Small intestine (tissue), 7 donors: ENCODE results near the gene FBLN1. TPM values are rescaled to one million over a fixed set of nuclear protein-coding genes. Genes with fewer than 3 reads are reported as not detected.
A peak's percentile ranks its signal among the peaks of the same experiment; 100 is the strongest.

Experiments used
- DNase-seq, 2 donors: peaks; one replicate each; pipeline versions ENCODE4 v3.0.0 to v3.0.0-alpha.2; 2013
- FAIRE-seq: peaks from 2 replicates; lab custom pipeline; 2012; peaks lifted over from hg19 to GRCh38; lab: Jason Lieb, UNC
- H3K27ac ChIP-seq, 3 donors: one replicate each; pipeline ENCODE4 v1.5.1; 2013; ENCODE audit warnings: low read length in 2 of 3, mild to moderate bottlenecking in 2 of 3, control low read depth in 1 of 3, inconsistent platforms in 1 of 3, low read depth in 1 of 3, moderate library complexity in 1 of 3
- H3K27me3 ChIP-seq, 3 donors: one replicate each; pipeline ENCODE4 v1.6.1; 2013; ENCODE audit warnings: low read length in 3 of 3, inconsistent platforms in 1 of 3; ENCODE audit not compliant: control insufficient read depth in 3 of 3, insufficient read depth in 3 of 3
- H3K36me3 ChIP-seq, 3 donors: one replicate each; pipeline ENCODE4 v1.6.1; 2013; ENCODE audit warnings: low read length in 3 of 3, inconsistent platforms in 1 of 3, low read depth in 1 of 3, mild to moderate bottlenecking in 1 of 3, moderate library complexity in 1 of 3; ENCODE audit not compliant: control insufficient read depth in 3 of 3, insufficient read depth in 2 of 3
- H3K4me1 ChIP-seq, 3 donors: one replicate each; pipeline ENCODE4 v1.6.1; 2013; ENCODE audit warnings: low read length in 2 of 3, inconsistent platforms in 1 of 3, low read depth in 1 of 3, mild to moderate bottlenecking in 1 of 3, moderate library complexity in 1 of 3; ENCODE audit not compliant: control insufficient read depth in 3 of 3, insufficient read depth in 2 of 3
- H3K4me3 ChIP-seq, 3 donors: one replicate each; pipeline ENCODE4 v1.5.1; 2013; ENCODE audit warnings: low read length in 3 of 3, control low read depth in 1 of 3, inconsistent platforms in 1 of 3, low read depth in 1 of 3, mild to moderate bottlenecking in 1 of 3, moderate library complexity in 1 of 3
- H3K9me3 ChIP-seq, 2 donors: one replicate each; pipeline ENCODE4 v1.6.1; 2013; ENCODE audit warnings: low read depth in 1 of 2, low read length in 1 of 2; ENCODE audit not compliant: control insufficient read depth in 2 of 2, insufficient read depth in 1 of 2
- WGBS, 3 donors: extraction: QIAGEN DNeasy Blood & Tissue Kit; methylation state at CpG; one replicate each; pipeline ENCODE4 v1.1.7; 2013; 5-methylcytosine and 5-hydroxymethylcytosine counted together
- polyA plus RNA-seq, 4 donors: library from polyadenylated mRNA; stranded (reverse) in 3 of 4; unstranded in 1 of 4; fragments of 200-250 nt in 3 of 4; fragments of 120-200 nt in 1 of 4; gene quantifications; one replicate each; pipeline versions ENCODE4 v1.2.1 to v1.2.3, GENCODE V29; 2013
- donor health status: healthy with polysubstance abuse.
- donor health status: control.
- donor health status: control.
- donor health status: Bipolar disorder and iron deficiency.
- donor health status: healthy.

The FBLN1 gene
- polyA plus RNA-seq, 4 donors = 0.89 to 144 (median 55.0) TPM

GRCh38 chr22:45645526-45646414, 143.1 kb downstream of the FBLN1 start:
- DNase-seq = peak; percentile 62 to 88
- no peaks in the 10 kb centered on the region for H3K36me3 ChIP-seq
- H3K9me3 ChIP-seq = no peaks in the 10 kb centered on the region
- H3K27ac ChIP-seq = no peak overlapping the region
- no peaks in the 10 kb centered on the region for H3K4me1 ChIP-seq
- H3K4me3 ChIP-seq = no peak overlapping the region
- H3K27me3 ChIP-seq = peaks cover 0 to 15% (median 0%) of the 10 kb centered on the region in 3 donors
- FAIRE-seq = no peak
- WGBS, 3 donors = 18 to 25% (median 19%) methylated on average over 33 to 54 of the region's 54 CpGs

GRCh38 chr22:45647532-45648225, 145.0 kb downstream of the FBLN1 start:
- no peak for FAIRE-seq
- 79 to 84% (median 79%) methylated on average over 18 of the region's 18 CpGs for WGBS, 3 donors
- DNase-seq = no peak
- Histone ChIP-seq H3K36me3 (no peaks in the 10 kb centered on the region), H3K4me3 (no peak overlapping the region), H3K27ac (no peak overlapping the region), H3K9me3 (no peaks in the 10 kb centered on the region), H3K4me1 (no peaks in the 10 kb centered on the region), H3K27me3 (peaks cover 0 to 19% (median 2%) of the 10 kb centered on the region in 3 donors)

- Histone ChIP-seq H3K4me1 (no peaks in the 10 kb centered on the region), H3K36me3 (no peaks in the 10 kb centered on the region), H3K9me3 (no peaks in the 10 kb centered on the region), H3K27ac (no peak overlapping the region), H3K4me3 (no peak overlapping the region), H3K27me3 (peaks cover 0 to 16% (median 2%) of the 10 kb centered on the region in 3 donors)
- FAIRE-seq (no peak), DNase-seq (no peak)
- WGBS, 3 donors = 74 to 81% (median 80%) methylated on average over 23 to 24 of the region's 24 CpGs
These were observed 145.8 kb downstream of the FBLN1 start for GRCh38 chr22:45648301-45649117.

GRCh38 chr22:45649809-45650208, 147.1 kb downstream of the FBLN1 start:
- H3K4me1 ChIP-seq = no peaks in the 10 kb centered on the region
- no peaks in the 10 kb centered on the region for H3K36me3 ChIP-seq
- H3K4me3 ChIP-seq = no peak overlapping the region
- H3K9me3 ChIP-seq = no peaks in the 10 kb centered on the region
- no peak overlapping the region for H3K27ac ChIP-seq
- H3K27me3 ChIP-seq = peaks cover 0 to 12% (median 2%) of the 10 kb centered on the region in 3 donors
- 86 to 95% (median 89%) methylated on average over 6 of the region's 6 CpGs for WGBS, 3 donors
- FAIRE-seq = no peak
- DNase-seq = no peak

- WGBS, 3 donors = 91 to 97% (median 95%) methylated on average over 12 of the region's 12 CpGs
- DNase-seq (no peak), FAIRE-seq (no peak)
- H3K27me3 ChIP-seq = peaks cover 0 to 5% (median 2%) of the 10 kb centered on the region in 3 donors
- H3K9me3 ChIP-seq = no peaks in the 10 kb centered on the region
- no peaks in the 10 kb centered on the region for H3K36me3 ChIP-seq
- H3K4me3 ChIP-seq = no peak overlapping the region
- no peak overlapping the region for H3K27ac ChIP-seq
- no peaks in the 10 kb centered on the region for H3K4me1 ChIP-seq
These were observed 148.0 kb downstream of the FBLN1 start for GRCh38 chr22:45650721-45651120.

Other genes starting within 250 kb of the FBLN1 start
- 100 to 1,000 TPM in 1 of 4 donors, under 1 TPM in 1, not detected in 2; 0.36 to 306 TPM for gene UPK3A, start 217.9 kb upstream of the FBLN1 start, polyA plus RNA-seq
- 10 to 100 TPM in 3 of 4 donors, 1 to 10 TPM in 1; 4.5 to 76.3 (median 24.7) TPM for gene FAM118A, start 192.9 kb upstream of the FBLN1 start, polyA plus RNA-seq
- gene SMC1B, start 89.3 kb upstream of the FBLN1 start, polyA plus RNA-seq = under 1 TPM in 2 of 4 donors, not detected in 2; 0.04 to 0.35 TPM
- 1 to 10 TPM in 2 of 4 donors, not detected in 2; 1.9 to 8.0 TPM for gene RIBC2, start 89.2 kb upstream of the FBLN1 start, polyA plus RNA-seq
- gene ATXN10, start 169.0 kb downstream of the FBLN1 start, polyA plus RNA-seq = 10 to 100 TPM; 15.4 to 74.3 (median 39.2) TPM